GOT3 (cell line): ENCODE data around the gene RIC8A.

Experiments used
- DNase-seq: peaks from one replicate; lab custom pipeline; 2025; ENCODE audit warnings: mixed read lengths; lab: John Stamatoyannopoulos, UW

The RIC8A gene

GRCh38 chr11:204587-205109, 2.9 kb upstream of the RIC8A start:
- DNase-seq = no peak

GRCh38 chr11:205221-206001, 2.1 kb upstream of the RIC8A start:
- DNase-seq = no peak

GRCh38 chr11:206002-206384, 1.5 kb upstream of the RIC8A start:
- DNase-seq = no peak

GRCh38 chr11:206526-207207, 841 bp upstream of the RIC8A start:
- no peak for DNase-seq

- no peak for DNase-seq
Observed at GRCh38 chr11:207863-208180, 314 bp downstream of the RIC8A start.

GRCh38 chr11:208181-208916, 841 bp downstream of the RIC8A start:
- no peak for DNase-seq

- DNase-seq = no peak
Observed at GRCh38 chr11:208917-209260, 1.4 kb downstream of the RIC8A start.

- no peak for DNase-seq
Observed at GRCh38 chr11:209275-210121, 2.0 kb downstream of the RIC8A start.

GRCh38 chr11:210122-210802, 2.8 kb downstream of the RIC8A start:
- no peak for DNase-seq

- DNase-seq = no peak
Observed at GRCh38 chr11:210803-211180, 3.3 kb downstream of the RIC8A start.

GRCh38 chr11:211295-211694, 3.8 kb downstream of the RIC8A start:
- no peak for DNase-seq

GRCh38 chr11:211741-212140, 4.2 kb downstream of the RIC8A start:
- no peak for DNase-seq

- DNase-seq = no peak
Observed at GRCh38 chr11:212150-213100, 4.9 kb downstream of the RIC8A start.

- DNase-seq = no peak
Observed at GRCh38 chr11:213111-213510, 5.6 kb downstream of the RIC8A start.

- DNase-seq = no peak
Observed at GRCh38 chr11:214083-214482, 6.6 kb downstream of the RIC8A start.

GRCh38 chr11:215581-216037, 8.1 kb downstream of the RIC8A start:
- no peak for DNase-seq

GRCh38 chr11:216081-216974, 8.8 kb downstream of the RIC8A start:
- no peak for DNase-seq

- DNase-seq = no peak
Observed at GRCh38 chr11:217704-218103, 10.2 kb downstream of the RIC8A start.
